H9 (cell line): ENCODE measurements around the gene HS6ST2. TPM values are rescaled to one million over a fixed set of nuclear protein-coding genes. Genes with fewer than 3 reads are reported as not detected.

Source experiments
- DNase-seq: peaks from one replicate; pipeline ENCODE4 v3.0.0-alpha.2; 2017
- H2AFZ ChIP-seq: one replicate; pipeline ENCODE4 v1.6.1; 2013; ENCODE audit warnings: mild to moderate bottlenecking, low read length, control low read depth, moderate library complexity
- H2AK5ac ChIP-seq: 2 replicates; pipeline ENCODE4 v1.6.1; 2013; ENCODE audit warnings: low read length, control low read depth, mixed read lengths; ENCODE audit not compliant: insufficient read length
- H2BK120ac ChIP-seq: one replicate; pipeline ENCODE4 v1.6.1; 2013; ENCODE audit warnings: low read depth, mild to moderate bottlenecking, low read length, control low read depth, inconsistent platforms; ENCODE audit not compliant: poor library complexity, severe bottlenecking
- H2BK12ac ChIP-seq: 2 replicates; pipeline ENCODE4 v1.6.1; 2013; ENCODE audit warnings: low read length, control low read depth, mixed read lengths, low read depth; ENCODE audit not compliant: insufficient read length
- H2BK15ac ChIP-seq: 2 replicates; pipeline ENCODE4 v1.6.1; 2013; ENCODE audit warnings: low read depth, low read length, control low read depth
- H2BK20ac ChIP-seq: one replicate; pipeline ENCODE4 v1.6.1; 2013; ENCODE audit warnings: low read depth, mild to moderate bottlenecking, low read length, control low read depth, inconsistent platforms; ENCODE audit not compliant: poor library complexity, severe bottlenecking
- H2BK5ac ChIP-seq: 2 replicates; pipeline ENCODE4 v1.6.1; 2013; ENCODE audit warnings: low read length, control low read depth, mixed read lengths; ENCODE audit not compliant: insufficient read length
- H3K14ac ChIP-seq: 2 replicates; pipeline ENCODE4 v1.6.1; 2013; ENCODE audit warnings: low read length, control low read depth; ENCODE audit not compliant: insufficient read depth
- H3K18ac ChIP-seq: 2 replicates; pipeline ENCODE4 v1.6.1; 2013; ENCODE audit warnings: low read depth, mild to moderate bottlenecking, mixed read lengths, low read length, control low read depth; ENCODE audit not compliant: insufficient read length
- H3K23ac ChIP-seq: 2 replicates; pipeline ENCODE4 v1.6.1; 2013; ENCODE audit warnings: low read length, control low read depth, mixed read lengths, low read depth; ENCODE audit not compliant: insufficient read length
- H3K23me2 ChIP-seq: 2 replicates; pipeline ENCODE4 v1.6.1; 2013; ENCODE audit warnings: low read depth, mild to moderate bottlenecking, mixed read lengths, low read length, control low read depth; ENCODE audit not compliant: insufficient read length, poor library complexity, severe bottlenecking
- H3K27ac ChIP-seq: 2 replicates; pipeline ENCODE4 v1.5.1; 2013; ENCODE audit warnings: low read length, control low read depth, mixed read lengths, low read depth; ENCODE audit not compliant: insufficient read length
- H3K27me3 ChIP-seq: 2 replicates; pipeline ENCODE4 v1.6.1; 2013; ENCODE audit warnings: low read length, control low read depth, inconsistent platforms; ENCODE audit not compliant: insufficient read depth
- H3K4ac ChIP-seq: 2 replicates; pipeline ENCODE4 v1.6.1; 2013; ENCODE audit warnings: low read depth, mild to moderate bottlenecking, control low read depth, inconsistent platforms, low read length, moderate library complexity
- H3K4me1 ChIP-seq: 2 replicates; pipeline ENCODE4 v1.6.1; 2013; ENCODE audit warnings: low read length, control low read depth, inconsistent platforms; ENCODE audit not compliant: insufficient read depth
- H3K4me2 ChIP-seq: 2 replicates; pipeline ENCODE4 v1.6.1; 2013; ENCODE audit warnings: low read length, control low read depth, mixed read lengths; ENCODE audit not compliant: insufficient read length, insufficient read depth
- H3K56ac ChIP-seq: 2 replicates; pipeline ENCODE4 v1.6.1; 2013; ENCODE audit warnings: low read depth, mild to moderate bottlenecking, mixed read lengths, low read length, control low read depth; ENCODE audit not compliant: insufficient read length
- H3K79me1 ChIP-seq: 2 replicates; pipeline ENCODE4 v1.6.1; 2013; ENCODE audit warnings: low read depth, mild to moderate bottlenecking, moderate library complexity, low read length, control low read depth, inconsistent platforms; ENCODE audit not compliant: insufficient read depth, poor library complexity, severe bottlenecking
- H3K79me2 ChIP-seq: 2 replicates; pipeline ENCODE4 v1.6.1; 2013; ENCODE audit warnings: low read length, control low read depth, inconsistent platforms; ENCODE audit not compliant: insufficient read depth
- H3K9ac ChIP-seq: 2 replicates; pipeline ENCODE4 v1.6.1; 2013; ENCODE audit warnings: low read length, control low read depth, mixed read lengths; ENCODE audit not compliant: insufficient read length; ENCODE audit errors: extremely low read depth
- H3K9me3 ChIP-seq: one replicate; pipeline ENCODE4 v1.6.1; 2013; ENCODE audit warnings: low read depth, low read length, inconsistent platforms; ENCODE audit not compliant: control insufficient read depth
- H3T11ph ChIP-seq: one replicate; pipeline ENCODE4 v1.6.1; 2013; ENCODE audit warnings: mild to moderate bottlenecking, low read length, control low read depth, inconsistent platforms
- H4K20me1 ChIP-seq: one replicate; pipeline ENCODE4 v1.6.1; 2013; ENCODE audit not compliant: control insufficient read depth, insufficient read length, insufficient read depth
- H4K5ac ChIP-seq: 2 replicates; pipeline ENCODE4 v1.6.1; 2013; ENCODE audit warnings: low read depth, mild to moderate bottlenecking, mixed read lengths, low read length, control low read depth; ENCODE audit not compliant: insufficient read length
- H4K8ac ChIP-seq: replicated peaks from 2 replicates; pipeline ENCODE4 v1.6.1; 2013; ENCODE audit warnings: low read length, control low read depth, mixed read lengths, low read depth; ENCODE audit not compliant: insufficient read length
- H4K91ac ChIP-seq: 2 replicates; pipeline ENCODE4 v1.6.1; 2013; ENCODE audit warnings: low read depth, mild to moderate bottlenecking, moderate library complexity, mixed read lengths, low read length, control low read depth; ENCODE audit not compliant: insufficient read length
- H3K27ac Mint-ChIP-seq, 3 experiments: 2 replicates in 2 of 3; 3 replicates in 1 of 3; pipeline ENCODE4 v1.8.0; 2020 to 2021; ENCODE audit warnings: mixed read lengths in 3 of 3, mild to moderate bottlenecking in 1 of 3, moderate library complexity in 1 of 3
- H3K27me3 Mint-ChIP-seq: 2 replicates; pipeline ENCODE4 v1.8.0; 2021; ENCODE audit warnings: low read depth, mild to moderate bottlenecking, moderate library complexity, mixed read lengths
- H3K36me3 Mint-ChIP-seq, 3 experiments: 2 replicates in 2 of 3; 3 replicates in 1 of 3; pipeline ENCODE4 v1.8.0; 2020 to 2021; ENCODE audit warnings: low read depth in 3 of 3, mixed read lengths in 3 of 3; ENCODE audit not compliant: insufficient read depth in 1 of 3
- H3K4me1 Mint-ChIP-seq, 2 experiments: 2 replicates each; pipeline ENCODE4 v1.8.0; 2020; ENCODE audit warnings: mixed read lengths in 2 of 2
- H3K4me3 Mint-ChIP-seq, 2 experiments: 2 replicates in 1 of 2; 3 replicates in 1 of 2; pipeline ENCODE4 v1.8.0; 2020 to 2021; ENCODE audit warnings: mild to moderate bottlenecking in 2 of 2, mixed read lengths in 2 of 2, moderate library complexity in 1 of 2
- H3K9me3 Mint-ChIP-seq, 2 experiments: 2 replicates in 1 of 2; 3 replicates in 1 of 2; pipeline ENCODE4 v1.8.0; 2020; ENCODE audit warnings: mild to moderate bottlenecking in 2 of 2, mixed read lengths in 2 of 2, moderate library complexity in 1 of 2
- CTCF ChIP-seq: fragments of 200-600 bp; sonication (generic); conservative IDR thresholded peaks from 3 replicates; pipeline ENCODE4 v1.8.0; 2021; ENCODE audit warnings: antibody characterized with exemption, mild to moderate bottlenecking
- total RNA-seq: library from RNA; stranded (reverse); gene quantifications from 2 replicates; pipeline ENCODE4 v1.2.1, GENCODE V29; 2021

The HS6ST2 gene
- total RNA-seq, 1 experiment from 2014 or later: 4.8 TPM

- H3K4me3 Mint-ChIP-seq: no peak overlapping the region
Observed at GRCh38 chrX:132918523-132918922, 39.9 kb downstream of the HS6ST2 start.

More at GRCh38 chrX:132918523-132918922, 39.9 kb downstream of the HS6ST2 start:
- no peak overlapping the region for H2BK120ac ChIP-seq
- no peaks in the 10 kb centered on the region for H3K27me3 ChIP-seq
- H3K9me3 ChIP-seq: no peaks in the 10 kb centered on the region
- no peak overlapping the region for H3K14ac ChIP-seq
- no peak overlapping the region for H2BK12ac ChIP-seq
- H3K79me1 ChIP-seq: no peaks in the 10 kb centered on the region
- no peak overlapping the region for H4K8ac ChIP-seq
- peaks cover 0 to 5% (median 0%) of the 10 kb centered on the region in 3 experiments; a peak in 5 of 7 replicates for H3K36me3 Mint-ChIP-seq
- H3K56ac ChIP-seq: no peak overlapping the region
- H2AFZ ChIP-seq: no peak overlapping the region
- no peak overlapping the region for H3K23ac ChIP-seq
- no peaks in the 10 kb centered on the region for H3K23me2 ChIP-seq
- no peaks in the 10 kb centered on the region for H3K27me3 Mint-ChIP-seq
- no peak overlapping the region for H2BK15ac ChIP-seq
- peaks cover 5 to 18% of the 10 kb centered on the region in 2 experiments; a peak in 3 of 4 replicates for H3K4me1 Mint-ChIP-seq
- no peak overlapping the region for H2AK5ac ChIP-seq
- no peaks in the 10 kb centered on the region for H3K4me1 ChIP-seq
- no peak overlapping the region for H4K5ac ChIP-seq
- H3K9me3 Mint-ChIP-seq: peaks cover 0 to 5% of the 10 kb centered on the region in 2 experiments; a peak in 4 of 5 replicates
- H3K27ac ChIP-seq: no peak overlapping the region
- H3K18ac ChIP-seq: no peak overlapping the region
- no peaks in the 10 kb centered on the region for H3K79me2 ChIP-seq
- no peaks in the 10 kb centered on the region for H4K20me1 ChIP-seq
- DNase-seq: no peak
- no peak overlapping the region for H2BK5ac ChIP-seq
- no peak overlapping the region for H3K4me2 ChIP-seq
- H3K9ac ChIP-seq: no peak overlapping the region
- H2BK20ac ChIP-seq: no peak overlapping the region
- no peak for TF ChIP-seq CTCF
- no peak overlapping the region for H3K27ac Mint-ChIP-seq
- H4K91ac ChIP-seq: no peak overlapping the region
- no peak overlapping the region for H3T11ph ChIP-seq
- no peak overlapping the region for H3K4ac ChIP-seq
